ENCODE data around the gene WNT3.
"Not testable (repeated sequence)": the region's sequence is repeated elsewhere in the genome, so short reads cannot be mapped to it uniquely, and the experiment has no call there.

WNT3 gene

DNA sequence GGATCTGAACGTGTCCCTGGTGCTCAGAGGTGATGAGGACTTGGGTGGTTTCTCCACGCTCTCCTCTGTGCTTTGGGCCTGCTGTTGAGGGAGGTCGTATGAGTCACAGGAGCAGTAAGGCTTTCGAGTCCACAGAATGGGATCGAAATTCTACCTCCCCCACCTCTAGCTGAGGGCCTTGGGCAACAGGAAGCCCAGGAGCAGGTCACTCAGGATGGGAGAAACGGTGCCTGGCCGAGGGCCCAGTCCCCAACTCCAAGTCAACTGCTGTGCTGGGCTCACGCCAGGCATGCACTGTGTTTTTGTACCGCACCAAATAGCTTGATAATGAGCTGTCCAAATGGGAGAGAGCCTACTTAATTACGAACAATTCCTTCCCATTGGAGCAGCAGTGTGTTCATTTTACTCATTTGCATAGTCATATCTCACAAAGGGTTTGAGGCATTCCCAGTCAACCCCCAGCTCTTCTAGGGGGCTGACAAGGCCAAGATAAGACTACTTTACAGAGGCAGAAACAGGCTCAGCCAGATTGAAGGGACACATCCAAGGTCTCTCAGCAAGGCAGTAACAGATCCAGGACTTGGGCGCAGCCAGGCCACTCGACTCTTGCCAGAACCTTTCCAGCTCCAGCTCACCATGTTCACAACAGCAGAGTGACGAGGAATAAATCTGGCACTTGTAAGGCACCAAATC lies 53.6 kb downstream of the WNT3 start:
- no peak for DNase-seq (ENCODE audit: low read depth)

DNA sequence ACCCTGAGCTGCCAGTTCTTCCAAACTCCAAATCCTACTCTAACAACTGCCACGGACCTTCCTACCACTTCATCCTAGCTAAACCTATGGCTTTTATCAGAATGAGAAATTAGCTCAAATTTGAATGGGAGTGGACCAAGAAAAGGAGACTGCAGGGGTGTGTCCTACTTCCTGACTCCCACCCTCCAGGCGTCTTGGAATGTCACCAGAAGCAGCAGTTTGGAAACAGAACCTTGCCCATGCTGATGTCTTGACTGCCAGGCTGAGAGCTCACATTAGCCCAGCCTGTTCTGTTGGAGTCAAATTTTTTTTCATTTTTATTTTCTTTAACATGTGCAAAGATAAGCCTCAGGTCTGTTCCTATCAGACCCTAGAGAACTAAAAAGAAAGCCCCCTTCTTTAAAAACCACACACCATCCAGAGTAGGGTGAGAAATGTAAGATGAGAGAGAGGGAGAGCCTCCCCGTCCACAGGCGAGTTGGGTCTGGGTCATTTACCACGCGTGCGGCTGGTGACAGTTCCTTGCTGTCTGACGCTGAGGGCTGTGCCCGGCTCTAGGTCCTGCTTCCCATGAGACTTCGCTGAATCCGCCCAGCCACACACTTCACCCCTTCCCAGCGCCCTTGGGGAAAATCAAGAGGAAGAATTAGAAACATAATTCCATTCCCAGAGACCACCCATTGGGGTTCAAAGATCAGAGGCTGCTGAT lies 54.3 kb downstream of the WNT3 start:
- DNase-seq (ENCODE audit: low read depth), result no peak

DNA sequence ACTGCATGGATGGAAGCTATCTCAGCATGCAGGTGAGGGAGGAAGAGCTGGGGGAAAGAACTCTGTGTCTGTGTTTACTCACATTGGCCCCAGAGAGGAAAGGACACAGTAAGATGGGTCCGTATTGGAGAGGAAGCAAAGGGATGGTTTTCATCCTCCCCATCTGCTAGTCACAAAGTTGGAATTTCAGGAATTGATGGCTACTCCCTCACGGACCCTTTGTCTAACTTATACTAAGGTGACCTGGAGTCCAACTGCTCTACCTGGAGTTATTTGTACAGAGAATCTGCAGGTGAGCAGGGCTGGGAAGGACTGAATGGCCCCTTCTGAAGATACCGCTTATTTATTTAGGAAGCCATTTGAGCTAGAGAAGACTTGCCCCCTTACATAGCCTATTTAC lies 55.1 kb downstream of the WNT3 start:
- DNase-seq (ENCODE audit: low read depth), result no peak

DNA sequence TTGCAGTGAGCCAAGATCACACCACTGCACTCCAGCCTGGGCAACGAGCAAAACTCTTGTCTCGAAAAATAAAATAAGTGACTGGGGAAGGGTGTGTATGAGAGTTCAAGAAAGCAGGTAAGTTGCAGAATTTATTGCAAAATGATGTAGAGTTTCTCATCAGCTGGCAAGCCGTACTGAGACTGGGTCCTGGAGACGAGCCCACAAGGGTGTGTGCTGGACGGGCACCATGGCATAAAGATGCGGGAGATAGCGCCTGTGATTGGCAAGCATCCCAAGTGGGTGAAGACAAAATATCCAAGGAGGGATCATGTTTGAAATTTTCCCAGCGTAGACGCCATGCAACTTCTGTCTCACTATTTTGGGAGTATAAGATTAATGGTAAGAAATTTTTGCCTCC lies 59.4 kb downstream of the WNT3 start:
- no peak for DNase-seq (ENCODE audit: low read depth)

DNA sequence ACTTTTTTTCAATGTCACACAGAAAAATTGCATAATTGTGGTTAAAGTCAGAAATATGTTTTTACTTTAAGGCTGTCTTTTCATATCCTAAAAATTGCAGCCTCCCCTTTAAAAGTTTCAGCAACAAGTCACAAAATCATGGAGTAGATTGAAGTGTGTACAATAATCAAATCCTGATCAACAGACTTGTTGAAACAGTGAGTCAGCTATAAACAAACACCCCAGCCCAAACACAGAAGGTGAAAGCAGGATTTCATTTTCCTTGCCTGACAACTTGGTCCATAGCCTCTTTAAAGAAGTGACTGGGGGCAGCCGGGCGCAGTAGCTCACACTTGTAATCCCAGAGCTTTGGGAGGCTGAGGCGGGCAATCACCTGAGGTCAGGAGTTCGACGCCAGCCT lies 59.9 kb downstream of the WNT3 start:
- DNase-seq (ENCODE audit: low read depth), result no peak

DNA sequence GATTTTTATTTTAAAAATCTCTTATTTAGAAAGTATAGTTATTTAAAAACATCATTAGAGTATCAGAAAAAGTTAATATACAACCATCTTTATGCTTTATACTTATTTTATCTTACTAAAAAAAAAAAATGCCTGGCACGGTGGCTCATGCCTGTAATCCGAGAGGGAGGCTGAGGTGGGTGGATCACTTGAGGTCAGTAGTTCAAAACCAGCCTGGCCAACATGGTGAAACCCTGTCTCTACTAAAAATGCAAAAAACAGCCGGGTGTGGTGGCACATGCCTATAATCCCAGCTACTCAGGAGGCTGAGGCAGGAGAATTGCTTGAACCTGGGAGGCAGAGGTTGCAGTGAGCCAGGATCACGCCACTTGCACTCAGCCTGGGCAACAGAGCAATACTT lies 60.9 kb downstream of the WNT3 start:
- not testable (repeated sequence) for DNase-seq (ENCODE audit: low read depth)

DNA sequence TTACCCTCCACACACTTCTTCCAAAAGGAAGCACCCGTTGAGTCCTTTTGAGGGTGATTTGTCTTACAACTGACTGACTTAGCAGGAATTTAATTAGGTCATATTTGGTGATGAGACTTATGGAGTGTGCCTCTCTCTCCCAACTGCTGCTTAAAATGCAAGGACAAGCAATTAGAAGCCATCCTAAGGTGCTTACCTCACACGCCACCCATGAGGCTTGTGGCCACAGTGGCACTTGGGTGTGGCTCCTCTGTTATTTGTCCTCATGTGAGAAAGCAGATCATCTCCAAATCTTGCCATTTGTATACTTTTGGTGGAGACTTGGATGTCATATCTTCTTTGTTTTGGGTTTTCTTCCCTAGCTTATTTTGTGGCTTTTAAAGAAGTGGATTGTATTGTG lies 61.6 kb downstream of the WNT3 start:
- DNase-seq (ENCODE audit: low read depth), result no peak

DNA sequence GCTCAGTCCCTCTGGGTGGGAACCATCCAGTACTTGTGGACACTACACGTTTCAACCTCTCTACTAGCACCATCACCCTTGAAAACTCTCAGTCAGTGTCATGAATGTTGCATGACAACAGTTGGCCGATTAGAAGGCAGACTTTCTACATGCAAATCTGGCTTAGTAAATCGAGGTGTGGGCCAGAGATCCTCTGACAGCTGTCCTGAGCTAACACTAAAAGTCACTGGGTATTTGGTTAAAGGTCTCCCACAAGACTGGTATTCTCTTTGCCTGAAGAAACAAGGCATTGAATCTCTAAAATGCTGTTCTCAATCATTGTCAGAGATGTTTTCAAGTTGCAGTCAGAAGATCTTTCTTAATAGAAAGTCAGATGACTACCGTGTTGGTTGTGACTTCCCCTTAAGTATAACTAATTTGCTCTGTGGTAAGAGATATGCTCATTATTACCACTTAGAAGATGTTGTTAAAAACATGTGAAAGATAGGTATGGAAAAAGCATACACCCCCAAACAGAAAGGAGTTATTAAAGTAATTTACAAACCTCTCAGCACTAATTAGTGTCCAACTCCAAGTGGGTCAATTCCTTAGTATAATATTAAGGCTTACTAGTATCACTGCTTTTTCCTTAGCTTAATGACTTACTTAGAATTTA lies 62.3 kb downstream of the WNT3 start:
- DNase-seq (ENCODE audit: low read depth), result no peak

DNA sequence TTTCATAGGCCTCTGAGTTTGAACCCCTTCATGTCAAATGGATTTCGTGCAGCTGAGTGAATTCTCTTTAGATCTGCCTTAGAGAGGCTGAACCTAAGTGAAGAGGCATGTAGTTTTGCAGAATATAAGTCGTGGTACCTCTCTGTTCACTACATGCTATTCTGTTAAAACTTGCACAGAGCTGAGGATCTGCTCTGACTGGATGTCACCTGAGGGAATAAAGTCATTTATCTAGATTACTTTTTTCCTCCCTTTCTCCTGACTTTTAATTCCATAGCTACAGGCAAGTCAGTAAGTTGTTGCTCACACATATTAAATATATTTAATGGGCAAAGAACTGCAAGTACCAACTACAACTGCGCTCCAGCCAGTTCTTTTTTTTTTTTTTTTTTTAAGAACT lies 64.7 kb downstream of the WNT3 start:
- DNase-seq (ENCODE audit: low read depth), result no peak

DNA sequence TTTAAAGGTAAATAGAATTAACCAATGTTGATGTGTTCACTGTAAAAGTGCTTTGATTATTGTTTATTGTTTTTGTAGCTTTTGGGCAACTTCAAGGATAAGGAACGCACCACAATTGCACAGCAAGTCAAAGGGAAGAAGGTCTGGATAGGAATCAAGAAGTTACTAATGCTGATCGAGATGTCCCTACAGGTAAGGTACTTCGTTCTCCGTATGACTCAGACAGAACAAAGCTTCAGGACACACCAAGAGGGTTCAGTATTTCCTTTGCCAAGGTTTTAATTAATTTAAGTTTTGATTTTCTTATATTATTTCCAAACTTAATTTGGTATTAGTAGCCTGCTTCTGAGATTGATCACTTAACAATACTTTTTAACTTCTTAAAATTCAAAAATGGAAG lies 67.1 kb downstream of the WNT3 start:
- no peak for DNase-seq (ENCODE audit: low read depth)

DNA sequence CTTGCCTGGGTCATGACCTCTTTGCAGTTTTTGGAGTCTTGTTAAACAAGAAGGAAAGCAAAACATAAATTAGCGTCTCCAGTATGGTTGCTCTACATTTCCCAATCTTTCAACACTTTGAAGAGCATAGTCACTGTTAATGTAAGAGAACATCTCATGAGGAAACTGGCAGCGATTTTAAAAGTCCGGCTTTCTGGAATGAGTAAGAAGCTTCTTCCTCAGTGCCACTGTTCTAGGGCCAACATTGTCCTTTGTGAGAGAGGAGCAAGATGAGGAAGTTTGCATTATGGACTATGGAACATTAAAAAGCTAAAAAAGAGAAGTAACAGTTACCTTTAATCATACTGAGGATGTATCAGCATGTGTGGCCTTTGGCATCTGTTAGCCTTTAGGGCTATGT lies 73.1 kb downstream of the WNT3 start:
- no peak for DNase-seq (ENCODE audit: low read depth)

DNA sequence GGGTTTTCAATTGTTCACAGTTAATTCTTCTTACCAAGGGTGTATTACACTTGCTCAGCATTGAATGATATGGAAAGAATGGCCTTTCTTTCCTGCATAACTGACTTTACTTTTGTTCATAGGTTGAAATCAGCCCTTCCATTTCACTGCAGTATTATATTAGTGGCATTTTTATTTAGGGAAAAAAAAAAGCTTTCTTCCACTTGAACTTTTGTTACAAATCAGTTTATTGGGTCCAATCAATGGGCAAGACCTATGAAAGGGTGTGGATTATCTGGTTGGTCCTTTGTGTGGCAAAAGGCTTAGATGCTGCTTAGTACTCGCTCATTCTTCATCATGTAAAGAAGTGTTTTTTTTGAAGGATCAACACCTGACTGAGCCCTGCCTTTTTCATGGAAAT lies 74.1 kb downstream of the WNT3 start:
- no peak for DNase-seq (ENCODE audit: low read depth)

DNA sequence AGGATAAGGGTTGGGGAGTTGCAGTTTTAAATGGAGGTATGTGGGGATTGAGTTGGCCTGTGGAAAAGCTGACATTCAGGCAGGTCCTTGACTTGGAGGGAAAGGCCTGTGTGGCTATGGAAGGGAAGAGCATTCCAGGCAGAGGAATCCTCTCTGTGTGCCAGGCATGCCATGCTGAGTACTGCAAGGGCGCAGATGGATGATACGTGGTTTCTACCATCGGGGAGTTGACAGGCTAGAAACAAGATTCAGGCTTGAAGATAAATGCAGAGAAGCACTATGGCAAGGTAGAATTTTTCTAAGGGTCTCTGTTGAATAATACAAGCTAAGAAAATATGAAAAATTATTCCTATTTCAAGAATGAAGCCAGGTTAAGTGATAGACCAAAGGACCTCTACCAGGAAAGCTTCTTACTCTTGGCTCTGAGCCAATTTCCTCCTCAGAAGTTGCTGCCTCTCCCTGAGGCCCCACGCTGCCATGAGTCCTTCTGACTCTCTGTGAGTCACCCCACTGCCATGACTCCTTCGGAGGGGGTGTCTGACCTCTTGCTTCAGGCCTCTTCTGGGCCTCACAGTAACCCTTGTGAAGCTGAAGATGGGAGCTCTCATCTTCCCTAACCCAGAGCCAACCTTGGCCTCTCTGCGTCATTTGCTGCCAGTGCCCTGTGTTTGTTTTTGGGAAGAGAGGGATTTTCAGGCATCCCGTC lies 75.8 kb downstream of the WNT3 start:
- DNase-seq (ENCODE audit: low read depth), result no peak

DNA sequence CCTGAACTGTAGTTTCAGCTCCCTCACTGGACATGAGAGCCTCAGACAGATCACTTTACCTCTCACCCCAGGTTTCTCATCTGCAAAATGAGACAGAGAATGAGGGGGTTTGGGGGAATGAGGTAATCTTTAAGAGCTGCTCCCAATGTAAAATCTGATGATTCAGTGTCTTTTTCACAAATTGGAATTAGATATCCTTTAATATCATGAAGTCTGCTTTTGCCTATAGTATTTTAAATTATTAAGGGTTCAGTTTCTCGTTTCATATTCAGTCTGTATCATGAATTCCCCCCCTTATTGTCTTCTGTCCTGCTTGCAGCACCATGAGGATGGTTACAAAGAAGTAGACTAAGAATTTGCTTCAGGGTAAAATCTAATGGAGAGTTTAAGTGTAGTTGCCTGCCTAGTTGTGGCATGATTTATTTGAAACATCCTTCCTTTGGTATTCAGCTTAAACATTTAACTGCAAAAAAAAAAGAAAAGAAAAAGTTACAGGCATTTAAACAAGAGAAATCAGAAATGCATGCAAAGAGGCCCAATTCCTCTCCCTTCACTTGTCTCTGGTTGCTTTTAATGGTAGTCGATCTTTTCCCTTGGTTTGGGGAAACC lies 77.3 kb downstream of the WNT3 start:
- no peak for DNase-seq (ENCODE audit: low read depth)

DNA sequence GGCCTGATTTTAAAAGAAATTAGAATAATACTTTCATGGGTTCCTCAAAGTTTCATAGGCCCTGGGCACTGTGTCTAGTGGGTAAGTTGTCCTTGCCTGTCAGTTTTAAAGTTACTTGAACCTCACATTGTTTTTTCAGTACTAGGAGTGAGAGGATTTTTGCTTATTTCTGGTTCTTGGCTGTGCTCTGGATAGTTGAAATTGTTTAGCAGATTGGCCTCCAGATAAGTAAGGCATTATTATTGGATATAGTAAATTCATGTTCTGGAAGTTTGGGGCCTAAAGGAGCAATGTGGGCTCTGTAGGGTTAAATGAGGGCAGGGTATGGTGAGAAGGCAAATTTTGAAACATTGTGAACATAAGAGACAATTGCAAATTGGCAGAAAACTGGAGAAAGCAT lies 78.5 kb downstream of the WNT3 start:
- no peak for DNase-seq (ENCODE audit: low read depth)

DNA sequence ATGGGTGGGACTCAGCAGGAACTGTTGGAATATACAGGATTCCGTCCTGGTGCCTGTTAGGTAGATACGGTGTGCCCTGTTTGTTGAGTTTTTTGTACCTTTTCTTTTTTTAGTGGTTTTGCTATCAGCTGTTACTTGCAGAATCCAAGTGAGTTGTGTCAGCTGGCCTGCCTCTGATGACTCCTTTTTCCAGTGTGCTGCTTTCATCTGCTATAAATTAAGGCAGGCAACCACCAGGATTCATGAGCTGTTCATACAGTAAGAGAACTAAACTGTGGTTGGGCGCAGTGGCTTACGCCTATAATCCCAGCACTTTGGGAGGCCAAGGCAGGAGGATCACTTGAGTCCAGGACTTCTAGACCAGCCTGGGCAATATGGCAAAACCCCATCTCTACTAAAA lies 79.9 kb downstream of the WNT3 start:
- DNase-seq (ENCODE audit: low read depth), result no peak

DNA sequence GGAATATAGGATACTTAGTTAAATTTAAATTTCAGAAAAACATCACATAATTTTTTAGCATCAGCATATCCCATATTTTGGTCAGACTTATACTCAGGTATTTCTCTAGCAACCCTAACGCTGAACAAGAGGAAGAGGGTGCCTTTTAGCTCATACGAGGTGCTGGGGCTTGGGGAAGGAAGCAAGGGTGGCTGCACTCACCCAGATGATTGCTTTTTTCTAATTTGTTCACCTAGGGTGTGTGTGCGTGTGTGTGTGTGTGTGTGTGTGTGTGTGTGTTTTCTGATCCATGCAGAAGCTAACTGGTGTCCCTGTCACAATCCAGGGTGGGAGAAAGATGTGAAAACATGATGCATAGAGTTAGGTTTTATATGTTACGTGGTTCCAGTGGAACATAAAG lies 81.2 kb downstream of the WNT3 start:
- DNase-seq (ENCODE audit: low read depth), result no peak

DNA sequence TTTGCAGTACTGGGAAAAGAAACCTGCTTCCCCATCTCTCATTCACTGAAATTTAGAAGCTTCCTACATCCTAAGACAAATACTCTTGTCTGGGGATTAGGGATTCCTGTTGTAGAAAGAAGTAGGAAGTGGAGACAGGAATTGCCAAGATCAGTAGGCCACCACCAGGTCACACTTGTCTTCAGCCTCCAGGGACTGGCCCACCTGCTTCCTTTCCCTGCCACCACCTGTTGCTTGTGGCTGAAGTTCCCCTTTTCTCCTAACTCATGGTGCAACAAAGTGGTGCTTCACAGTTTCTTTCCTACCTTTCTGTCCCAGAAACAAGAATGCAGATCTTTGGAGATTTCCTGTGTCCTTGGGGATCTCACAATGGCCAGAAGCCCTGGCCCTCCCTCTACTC lies 82.4 kb downstream of the WNT3 start:
- DNase-seq (ENCODE audit: low read depth), result no peak

DNA sequence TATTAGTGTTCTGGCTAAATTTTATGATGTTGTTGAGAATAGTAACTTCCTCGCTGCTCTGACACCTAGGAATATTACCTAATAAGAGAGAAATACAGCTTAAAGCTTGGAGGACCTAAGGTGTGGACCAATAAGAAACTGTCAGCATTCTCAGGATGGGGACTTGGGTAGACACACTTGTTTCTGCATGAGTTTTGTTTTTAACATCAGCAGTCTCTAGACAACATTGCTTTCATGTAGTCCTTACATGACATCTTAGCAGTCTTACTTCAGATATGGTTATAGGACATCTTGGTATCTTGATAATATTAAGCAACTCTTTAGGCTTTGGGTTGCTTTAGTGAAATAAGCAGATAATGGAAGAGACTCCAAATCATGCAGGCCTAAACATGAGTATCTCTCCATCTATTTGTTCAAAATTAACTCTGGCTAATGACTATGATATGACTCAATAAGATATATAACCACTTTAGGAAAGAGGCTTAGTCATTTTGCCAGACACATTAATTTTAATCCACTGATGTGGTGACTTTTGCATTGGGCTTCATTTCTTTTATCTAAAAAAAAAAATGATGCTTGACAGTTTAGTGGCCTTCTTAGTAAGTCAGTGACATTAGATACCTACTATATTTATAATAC lies 84.5 kb downstream of the WNT3 start:
- no peak for DNase-seq (ENCODE audit: low read depth)

DNA sequence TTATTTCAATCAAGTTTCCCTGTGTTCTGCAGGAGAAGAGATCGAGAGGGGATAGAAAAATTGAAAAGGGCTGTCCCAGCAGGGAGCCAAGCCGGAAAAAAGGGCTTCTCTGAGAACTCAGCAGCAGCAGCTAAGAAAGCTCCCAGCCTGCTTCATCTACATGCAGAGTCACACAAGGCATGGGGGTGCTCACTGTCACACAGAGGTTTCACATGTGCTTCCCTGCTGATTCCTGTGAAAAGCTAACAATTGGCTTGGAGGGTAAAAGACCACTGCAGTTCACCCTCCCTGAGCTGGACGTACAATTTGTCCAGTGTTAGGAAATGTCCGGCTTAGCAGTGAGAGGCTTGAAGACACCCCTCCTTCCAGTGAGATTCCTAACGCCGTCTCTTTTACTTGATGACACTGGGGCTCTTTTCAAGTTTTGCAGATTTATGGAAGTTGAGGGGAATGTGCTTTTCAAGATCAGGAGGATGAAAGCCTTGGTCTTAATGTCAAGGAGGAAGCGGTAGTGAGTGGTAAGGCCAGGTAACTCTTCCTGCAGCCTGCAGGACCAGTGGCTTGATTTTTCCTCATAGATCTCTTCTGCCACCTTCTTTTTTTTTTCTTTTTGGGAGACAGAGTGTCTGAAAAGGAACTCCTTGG lies 85.6 kb downstream of the WNT3 start:
- DNase-seq (ENCODE audit: low read depth), result no peak

DNA sequence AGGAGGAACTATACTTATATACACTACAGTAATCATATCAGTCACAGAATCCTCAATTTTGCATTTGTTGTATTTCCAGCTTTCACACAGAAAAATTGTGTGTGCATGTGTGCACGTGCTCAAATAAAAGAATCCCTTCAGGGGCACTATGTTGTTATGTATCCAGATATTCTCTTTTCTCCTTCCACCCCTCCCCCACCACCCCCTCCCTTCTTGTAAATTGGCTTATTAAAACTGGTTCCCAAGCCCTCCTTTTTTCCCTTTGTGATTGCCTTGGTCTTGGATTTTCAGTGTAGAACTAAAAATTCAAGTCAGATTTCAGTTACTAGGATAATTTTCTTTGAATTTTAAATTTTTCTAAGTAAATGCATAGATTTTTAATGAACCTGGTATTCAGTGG lies 86.3 kb downstream of the WNT3 start:
- DNase-seq (ENCODE audit: low read depth), result no peak

DNA sequence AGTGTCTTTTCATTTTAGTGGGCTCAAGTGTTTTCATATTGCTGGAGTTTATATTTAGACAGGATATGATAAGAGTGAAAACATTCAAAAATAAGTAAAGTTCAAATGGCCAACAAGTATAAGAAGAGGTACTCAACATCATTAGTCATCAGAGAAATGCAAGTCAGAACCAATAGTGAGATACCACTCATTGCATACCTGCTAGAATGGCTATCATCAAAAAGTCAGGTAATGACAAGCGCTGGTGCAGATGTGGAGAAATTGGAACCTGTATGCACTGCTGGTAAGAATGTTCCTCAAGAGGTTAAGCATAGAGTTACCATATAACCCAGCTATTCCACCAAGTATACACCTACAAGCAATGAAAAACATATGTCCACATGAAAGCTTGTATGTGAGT lies 87.8 kb downstream of the WNT3 start:
- no peak for DNase-seq (ENCODE audit: low read depth)

Measured in activated gamma-delta T cell treated with anti-CD3 and anti-CD28 coated beads, Interleukin-2, amount 50 U/mL, for 16 hours (primary cell).